Kidney (tissue), 14 donors: ENCODE data around the gene ARHGAP30. TPM values are rescaled to one million over a fixed set of nuclear protein-coding genes. Genes with fewer than 3 reads are reported as not detected.

ENCODE experiments used
- DNase-seq, 5 donors: peaks; one replicate each; pipeline ENCODE4 v3.0.0-alpha.2; 2013 to 2020
- FAIRE-seq: peaks from 2 replicates; lab custom pipeline; 2012; peaks lifted over from hg19 to GRCh38; lab: Jason Lieb, UNC
- H3K27ac ChIP-seq, 2 donors: one replicate each; pipeline ENCODE4 v1.7.0; 2013; ENCODE audit warnings: low read depth in 2 of 2, low read length in 2 of 2, inconsistent platforms in 1 of 2
- H3K27me3 ChIP-seq: one replicate; pipeline ENCODE4 v1.7.1; 2013; ENCODE audit warnings: low read length, inconsistent platforms; ENCODE audit not compliant: control insufficient read depth, insufficient read depth
- H3K36me3 ChIP-seq, 3 donors: one replicate each; pipeline versions ENCODE4 v1.7.0 to v1.7.1; 2013; ENCODE audit warnings: low read length in 3 of 3, control low read depth in 1 of 3, inconsistent platforms in 1 of 3; ENCODE audit not compliant: insufficient read depth in 3 of 3, control insufficient read depth in 2 of 3
- H3K4me1 ChIP-seq, 3 donors: one replicate each; pipeline versions ENCODE4 v1.7.0 to v1.7.1; 2013; ENCODE audit warnings: low read length in 3 of 3, inconsistent platforms in 1 of 3, low read depth in 1 of 3; ENCODE audit not compliant: control insufficient read depth in 2 of 3, insufficient read depth in 2 of 3
- H3K4me3 ChIP-seq, 3 donors: one replicate each; pipeline versions ENCODE4 v1.7.0 to v1.8.1; 2013; ENCODE audit warnings: low read length in 3 of 3, control low read depth in 1 of 3, inconsistent platforms in 1 of 3
- H3K9ac ChIP-seq, 3 donors: one replicate each; pipeline versions ENCODE4 v1.7.0 to v1.7.1; 2013; ENCODE audit warnings: low read length in 3 of 3, control low read depth in 1 of 3, inconsistent platforms in 1 of 3
- H3K9me3 ChIP-seq, 3 donors: one replicate each; pipeline versions ENCODE4 v1.7.0 to v1.7.1; 2013; ENCODE audit warnings: low read length in 3 of 3, control low read depth in 1 of 3, inconsistent platforms in 1 of 3; ENCODE audit not compliant: control insufficient read depth in 2 of 3, insufficient read depth in 1 of 3
- CTCF ChIP-seq: IDR thresholded peaks from 3 replicates; pipeline ENCODE4 v1.5.1; 2012; ENCODE audit warnings: mild to moderate bottlenecking, moderate library complexity, borderline replicate concordance; ENCODE audit not compliant: insufficient read depth; ENCODE audit errors: extremely low read depth
- intact Hi-C: fragments of 100-400 bp; cut with DNase I; formaldehyde crosslinking; loops from one replicate; pipeline ENCODE4 v1.11.1; 2022
- polyA plus RNA-seq: library from polyadenylated mRNA; stranded (reverse); fragments of 350-450 nt; fragmentation: Illumina TruSeq; extraction: RNeasy Lipid Tissue Mini Kit (QIAGEN cat#74804); gene quantifications from one replicate; pipeline ENCODE4 v1.2.3, GENCODE V29; 2014; ENCODE audit warnings: low read depth, low replicate concordance; ENCODE audit not compliant: insufficient read depth
- total RNA-seq: library from RNA; stranded (reverse); fragmentation: NEBNext Ultra II Directional; extraction: Animal tissue kit (Norgen Biotek cat#: 25700); gene quantifications from one replicate; pipeline ENCODE4 v1.2.1, GENCODE V29; 2021
- donor health status: control.
- donor health status: control.
- donor health status: control.
- donor health status: control.
- donor health status: control.
- donor health status: DM: yes; HTN: yes; CAD: no.
- donor health status: Normal renal cell carcinoma (clear cell type).

ARHGAP30 gene
- total and polyA plus RNA-seq, 2 donors from 2014 or later: 1.2 to 21.6 TPM

- FAIRE-seq (no peak), DNase-seq (no peak)
- Histone ChIP-seq H3K27ac (no peak overlapping the region), H3K9ac (no peak overlapping the region), H3K9me3 (no peaks in the 10 kb centered on the region), H3K27me3 (no peaks in the 10 kb centered on the region), H3K36me3 (peaks cover 10 to 35% (median 31%) of the 10 kb centered on the region in 3 donors), H3K4me3 (peak overlapping the region; percentile 34 to 74 (median 70)), H3K4me1 (peaks cover under 1 to 6% (median 6%) of the 10 kb centered on the region in 3 donors)
- intact Hi-C loops: no loop called here
- no peak for TF ChIP-seq CTCF
Observed at GRCh38 chr1:161039154-161039545, 30.5 kb downstream of the ARHGAP30 start.

- peaks cover 10 to 35% (median 31%) of the 10 kb centered on the region in 3 donors for H3K36me3 ChIP-seq
- peaks cover 0 to 5% (median 4%) of the 10 kb centered on the region in 3 donors for H3K4me1 ChIP-seq
- H3K9me3 ChIP-seq: no peaks in the 10 kb centered on the region
- no peak for FAIRE-seq
- no peaks in the 10 kb centered on the region for H3K27me3 ChIP-seq
- no peak for TF ChIP-seq CTCF
- peak within 1 kb of the TSS; percentile 40 to 43 for H3K27ac ChIP-seq
- intact Hi-C loops: no loop called here
- H3K9ac ChIP-seq: peak within 1 kb of the TSS in 2 of 3 donors; percentile 12 to 65
- DNase-seq: peak; percentile 81 to 90 (median 85)
- H3K4me3 ChIP-seq: peak within 1 kb of the TSS; percentile 60 to 74 (median 70)
Observed at GRCh38 chr1:161038523-161039153, 31.1 kb downstream of the ARHGAP30 start, which contains the start of gene TSTD1. TSS of gene TSTD1 (minus strand) at chr1:161038964. CDS start at chr1:161038889, 75 bp downstream.

GRCh38 chr1:161037661-161038522, 31.8 kb downstream of the ARHGAP30 start:
- intact Hi-C loops: no loop called here
- FAIRE-seq (no peak), DNase-seq (peak in 1 of 5 donors; percentile 68)
- Histone ChIP-seq H3K27me3 (no peaks in the 10 kb centered on the region), H3K4me3 (peak overlapping the region; percentile 60 to 74 (median 70)), H3K9ac (peak overlapping the region in 1 of 3 donors; percentile 65), H3K36me3 (peaks cover 10 to 35% (median 29%) of the 10 kb centered on the region in 3 donors), H3K4me1 (peaks cover 0 to 5% (median 4%) of the 10 kb centered on the region in 3 donors), H3K27ac (peak overlapping the region in 1 of 2 donors; percentile 40), H3K9me3 (no peaks in the 10 kb centered on the region)
- TF ChIP-seq CTCF: no peak
